Hematopoietic multipotent progenitor cell treated with erythropoietin and hydrocortisone succinate and interleukin-3 and kit ligand, for 17 days (in vitro differentiated cells): ENCODE results near the gene AMPD3.
A peak's percentile ranks its signal among the peaks of the same experiment; 100 is the strongest.

Source experiments
- DNase-seq: peaks from one replicate; pipeline ENCODE4 v3.0.0-alpha.2; 2015; ENCODE audit warnings: low spot score

AMPD3 gene

DNA sequence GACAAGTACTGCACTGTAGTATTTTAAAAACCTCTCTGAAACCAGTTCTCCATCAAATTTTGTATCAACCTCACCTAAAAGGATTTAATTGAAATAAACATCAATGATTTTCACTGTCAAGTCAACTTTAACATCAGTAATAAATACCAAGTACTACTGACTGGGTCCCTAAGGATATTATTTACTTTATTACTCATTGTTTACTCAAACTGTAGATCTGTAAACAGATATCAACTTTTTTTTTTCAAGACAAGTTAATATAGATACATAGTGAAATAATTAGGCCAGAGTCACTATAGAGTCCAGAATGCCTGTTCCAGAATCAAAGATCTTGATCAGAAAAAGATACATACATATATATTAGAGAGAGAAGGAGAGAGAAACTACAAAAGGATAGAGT, 84.3 kb downstream of the AMPD3 start:
- no peak for DNase-seq

DNA sequence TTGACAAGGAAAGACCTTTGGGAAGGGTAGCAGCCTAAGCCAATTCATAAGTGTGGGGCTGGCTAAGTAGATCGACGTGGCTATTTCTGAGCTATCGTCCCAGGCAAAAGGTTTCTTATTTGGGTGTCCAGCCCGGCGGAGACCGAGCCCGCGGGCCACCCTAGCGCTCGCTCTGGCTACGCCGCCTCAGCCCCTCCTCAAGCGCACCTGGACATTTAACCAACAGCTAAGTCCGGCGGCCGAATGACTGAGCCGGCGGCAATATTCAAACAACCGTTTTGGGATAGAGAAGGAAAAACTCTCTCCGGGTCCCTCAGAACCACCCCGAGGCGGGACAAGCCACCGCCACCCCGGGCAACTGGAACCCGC, 85.5 kb downstream of the AMPD3 start:
- no peak for DNase-seq

DNA sequence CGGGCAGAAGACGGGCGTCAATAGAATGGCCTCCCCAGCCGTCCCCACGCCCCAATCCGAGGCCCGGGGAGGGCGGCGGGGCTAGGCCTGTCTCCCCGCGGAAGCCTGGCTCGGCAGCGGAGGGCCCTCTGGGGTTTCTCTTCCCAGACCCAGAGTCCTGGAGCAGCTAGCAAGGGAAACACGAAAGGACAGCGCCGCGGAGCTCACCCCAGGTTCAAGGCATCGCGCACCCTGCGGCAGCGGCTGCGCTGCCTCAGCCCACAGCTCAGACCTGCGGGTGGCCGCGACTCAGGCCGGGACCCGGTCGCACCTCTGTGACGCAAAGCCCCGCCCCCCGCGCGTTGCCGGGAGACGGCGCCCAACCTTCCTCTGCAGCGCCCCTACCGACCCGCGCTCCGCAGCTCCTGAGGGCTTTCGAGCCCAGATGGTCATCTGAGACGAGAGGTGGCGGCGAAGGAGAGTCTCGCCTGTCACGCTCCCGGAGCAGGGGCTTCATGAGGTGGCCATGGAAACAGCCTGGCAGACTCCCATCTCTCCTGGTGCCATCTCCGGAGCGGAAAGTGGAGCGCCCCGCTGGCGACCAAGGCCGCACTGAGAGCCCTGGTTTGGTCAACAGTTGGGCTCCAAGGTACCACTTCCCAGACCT, 86.0 kb downstream of the AMPD3 start, which contains the start of gene RNF141:
RNF141 (minus strand) TSS at position 273 of the 646 bp plus-strand sequence. CDS start 7,029 bp downstream, outside the sequence.
- peak; percentile 93 for DNase-seq

DNA sequence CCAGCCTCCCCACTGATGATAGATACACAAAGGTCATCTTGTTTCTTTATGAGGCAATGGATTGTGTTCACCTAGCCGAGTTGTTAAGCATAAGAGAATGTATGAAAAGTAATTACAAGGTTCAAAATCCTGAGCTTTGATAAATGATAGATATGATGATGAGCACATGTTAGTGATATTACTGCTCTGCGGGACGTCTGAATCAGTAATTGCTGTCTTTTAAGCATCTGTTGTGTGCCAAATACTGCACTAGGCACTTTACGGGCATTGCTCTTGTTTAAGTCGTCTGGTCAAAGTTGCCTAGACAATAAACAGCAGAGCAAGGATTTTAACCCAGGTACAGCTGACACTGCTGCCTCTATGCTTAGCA, 86.5 kb downstream of the AMPD3 start:
- no peak for DNase-seq

DNA sequence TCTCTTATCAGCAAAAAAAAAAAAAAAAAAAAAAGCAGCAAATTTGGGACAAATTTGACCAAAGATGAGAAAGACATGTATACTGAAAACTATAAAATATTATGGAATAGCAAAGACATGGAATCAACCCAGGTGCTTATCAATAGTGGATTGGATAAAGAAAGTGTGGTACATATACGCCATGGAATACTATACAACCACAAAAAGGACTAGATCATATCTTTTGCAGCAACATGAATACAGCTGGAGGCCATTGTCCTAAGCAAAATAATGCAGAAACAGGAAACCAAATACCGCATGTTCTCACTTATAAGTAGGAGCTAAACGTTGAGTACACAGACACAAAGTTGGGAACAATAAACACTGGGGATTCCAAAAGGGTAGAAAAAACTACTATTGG, 87.7 kb downstream of the AMPD3 start:
- DNase-seq, result no peak

DNA sequence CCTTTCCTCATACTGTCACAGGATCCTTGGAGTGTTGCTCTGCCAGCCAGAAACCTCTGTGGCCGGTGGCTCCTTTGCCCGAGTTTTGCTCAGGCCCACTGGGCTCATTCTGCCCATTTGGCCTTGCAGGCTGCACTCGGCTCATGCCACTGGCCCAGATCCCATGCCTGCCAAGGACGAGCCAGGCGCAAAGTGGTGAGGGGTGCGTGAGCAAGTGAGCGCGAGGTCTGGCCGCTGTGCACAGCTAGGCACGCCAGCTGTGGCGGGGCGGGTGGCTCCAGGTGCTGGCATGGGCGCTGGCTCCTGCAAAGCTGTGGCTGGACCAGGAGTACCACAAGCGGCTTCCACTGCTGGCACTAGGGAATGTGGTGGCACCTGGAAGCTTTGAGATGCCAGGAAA, 88.7 kb downstream of the AMPD3 start:
- no peak for DNase-seq

DNA sequence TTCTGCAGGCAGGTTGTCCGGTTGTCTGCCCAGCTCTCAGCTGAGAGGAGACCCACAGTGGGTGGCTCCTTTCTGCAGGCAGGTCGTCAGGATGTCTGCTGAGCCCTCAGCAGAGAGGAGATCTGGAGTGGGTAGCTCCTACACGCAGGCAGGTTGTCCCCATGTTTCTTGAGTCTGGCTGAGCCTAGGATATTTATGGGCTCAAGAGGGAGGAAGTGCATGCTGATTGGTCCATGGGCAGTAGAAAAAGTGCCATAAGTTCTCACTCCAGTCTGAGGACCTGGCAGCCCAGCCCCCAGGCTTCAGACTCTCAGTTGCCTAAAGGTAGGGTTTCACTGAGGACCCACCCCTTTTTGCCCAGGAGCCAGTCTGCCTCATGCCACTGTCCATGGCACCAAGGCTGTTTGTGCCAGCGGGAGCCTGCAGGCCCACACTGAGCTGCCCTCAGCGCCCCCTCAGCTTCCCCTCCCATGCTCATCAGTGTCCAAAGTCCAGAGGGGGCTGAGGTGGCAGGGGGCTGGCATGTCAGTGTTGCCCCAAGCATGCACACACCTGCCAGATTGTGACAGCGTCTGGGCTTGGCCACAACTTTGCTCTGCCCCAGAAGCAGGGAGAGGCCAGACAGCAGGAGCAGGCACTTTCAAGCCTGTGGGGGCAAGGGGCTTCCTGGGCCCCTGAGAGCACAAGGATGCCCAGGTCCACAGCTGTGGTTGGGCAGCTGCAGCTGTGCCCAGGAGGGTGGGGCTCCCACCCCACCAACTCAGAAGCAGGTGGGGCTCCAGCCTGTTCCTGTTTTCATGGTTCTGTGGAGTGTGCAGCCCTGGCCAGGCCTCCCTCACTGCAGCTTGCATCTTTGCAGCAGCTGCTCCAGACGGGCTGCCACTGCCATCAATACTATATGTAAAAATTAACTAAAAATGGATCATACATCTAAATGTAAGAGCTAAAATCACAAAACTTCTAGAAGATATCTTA, 89.7 kb downstream of the AMPD3 start:
- DNase-seq, result no peak

DNA sequence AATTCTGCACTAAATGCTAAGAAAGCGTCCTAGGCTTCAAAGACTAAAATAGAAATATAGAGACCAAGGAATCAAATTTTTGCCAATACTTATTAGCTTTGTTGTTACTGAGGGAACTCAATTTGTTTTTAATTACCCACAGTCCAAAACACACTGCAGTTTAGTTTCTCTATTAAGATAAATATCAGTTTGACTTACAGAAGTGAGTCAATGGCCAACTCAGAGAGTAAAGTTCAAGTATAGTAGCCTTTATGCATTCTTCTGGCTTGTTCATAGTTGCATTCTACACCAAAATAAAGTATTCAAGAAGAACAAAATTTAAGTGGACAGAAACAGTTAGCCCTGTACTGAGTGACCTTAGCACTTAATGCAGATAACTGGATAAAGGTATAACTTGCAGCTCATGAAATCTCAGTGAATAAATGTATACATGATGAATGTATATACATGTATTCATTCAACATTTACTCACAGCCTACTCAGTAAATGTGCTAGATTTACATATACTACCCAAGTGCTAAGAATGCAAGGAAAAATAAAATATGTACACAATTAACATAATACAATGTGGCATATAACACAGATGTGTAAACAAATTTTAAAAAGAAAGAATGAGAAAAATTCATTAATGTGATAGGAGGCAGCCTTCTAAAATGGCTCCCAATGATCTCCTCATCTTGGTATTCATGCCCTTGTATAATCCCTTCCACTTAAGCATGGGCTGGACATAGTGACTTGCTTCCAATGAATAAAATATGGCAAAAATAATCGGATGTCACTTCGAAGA, 95.6 kb downstream of the AMPD3 start:
- no peak for DNase-seq

DNA sequence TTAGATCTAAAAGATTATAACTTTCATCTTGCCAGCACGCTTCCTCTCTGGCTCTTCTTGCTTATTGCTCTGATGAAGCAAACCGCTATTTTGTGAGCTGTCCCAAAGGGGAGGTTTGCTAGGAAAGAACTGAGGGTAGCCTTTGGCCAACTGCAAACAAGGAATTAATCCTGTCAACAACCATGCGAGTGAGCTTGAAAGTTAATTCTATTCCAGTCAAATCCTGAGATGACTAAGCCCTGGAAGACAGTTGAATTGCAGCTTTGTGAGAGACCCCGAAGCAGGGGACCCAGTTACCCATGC, 96.2 kb downstream of the AMPD3 start:
- DNase-seq, result no peak

DNA sequence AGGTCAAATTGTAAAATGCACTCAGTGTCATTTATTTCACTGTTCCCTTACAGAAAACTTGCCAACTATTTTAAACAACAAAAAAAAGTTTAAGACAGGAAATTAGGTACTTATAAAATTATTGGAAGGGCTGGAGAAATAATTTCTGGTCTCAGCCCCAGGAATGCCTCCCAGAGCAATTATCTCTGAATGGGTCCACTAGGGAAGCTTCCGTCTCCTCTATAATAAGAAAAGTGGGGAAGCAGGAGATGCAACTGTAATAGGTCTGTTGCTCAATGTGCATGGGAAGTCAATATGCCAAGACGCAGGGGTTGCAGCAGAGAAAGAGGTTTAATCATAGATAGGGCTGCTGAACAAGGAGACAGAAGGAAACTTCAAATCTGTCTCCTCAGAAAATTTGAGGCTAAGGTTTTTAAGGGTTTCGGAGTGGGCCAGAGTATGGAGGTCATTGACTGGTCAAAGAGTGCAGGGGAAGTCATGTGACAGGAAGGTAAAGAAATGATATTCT, 96.8 kb downstream of the AMPD3 start:
- DNase-seq, result no peak

DNA sequence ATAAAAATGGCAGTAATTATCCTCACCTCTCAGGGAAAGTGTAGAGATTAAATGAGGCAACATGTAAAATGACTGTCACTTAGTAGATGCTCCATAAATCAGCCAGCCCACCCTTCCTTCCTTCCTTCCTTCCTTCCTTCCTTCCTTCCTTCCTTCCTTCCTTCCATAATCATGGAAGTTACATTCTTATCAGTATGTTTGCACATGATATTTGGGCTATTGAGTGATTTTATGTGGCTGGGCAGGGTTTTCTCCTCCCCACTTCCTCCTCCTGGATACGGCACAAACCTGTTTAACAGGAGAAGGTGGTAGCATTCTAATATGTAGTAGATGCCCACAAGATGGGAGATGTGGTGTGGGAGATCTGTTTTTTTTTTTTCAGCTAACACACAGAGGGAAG, 101.5 kb downstream of the AMPD3 start:
- no peak for DNase-seq
